ENCODE results near the gene COX5B.
A peak's percentile ranks its signal among the peaks of the same experiment; 100 is the strongest.
"Not testable (repeated sequence)": the region's sequence is repeated elsewhere in the genome, so short reads cannot be mapped to it uniquely, and the experiment has no call there.

COX5B gene

DNA sequence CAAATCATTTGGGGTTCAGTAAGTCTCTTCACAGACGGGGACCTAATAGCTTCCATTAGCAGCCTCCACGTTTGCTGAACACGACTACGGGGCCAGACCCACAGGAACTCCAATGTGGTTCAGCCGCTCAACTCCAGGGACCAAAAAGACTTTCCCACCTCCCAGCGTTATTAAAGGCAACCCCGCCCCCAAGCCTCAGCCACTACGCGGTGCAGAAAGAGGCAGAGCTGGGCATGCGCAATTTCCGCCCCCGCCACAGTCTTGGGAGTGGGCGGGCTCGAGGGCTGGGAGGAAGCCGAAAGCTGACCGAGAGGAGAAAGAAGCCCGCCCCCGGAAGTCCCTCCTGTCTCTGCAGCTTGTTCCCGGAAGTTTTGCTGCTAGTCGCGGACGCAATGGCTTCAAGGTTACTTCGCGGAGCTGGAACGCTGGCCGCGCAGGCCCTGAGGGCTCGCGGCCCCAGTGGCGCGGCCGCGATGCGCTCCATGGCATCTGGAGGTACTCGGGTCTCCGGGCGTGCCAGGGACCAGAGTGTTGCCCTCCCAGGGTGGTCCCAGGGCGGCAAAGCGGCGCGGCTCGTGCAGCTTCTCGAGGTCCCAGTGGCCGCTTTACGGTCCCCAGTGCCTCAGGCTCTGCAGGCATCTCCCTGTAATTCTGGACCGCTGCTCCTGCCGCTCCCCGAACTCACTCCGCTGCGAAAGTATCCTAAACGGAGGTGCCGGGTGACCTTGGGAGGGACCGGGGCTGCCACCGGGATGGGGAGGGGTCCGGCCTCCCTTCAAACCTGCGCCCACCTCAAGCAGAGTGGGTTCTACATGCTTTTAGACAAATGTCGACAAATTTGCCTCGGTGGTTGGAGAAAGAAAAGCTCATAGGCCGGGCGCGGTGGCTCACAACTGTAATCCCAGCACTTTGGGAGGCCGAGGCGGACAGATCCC, at the start of gene COX5B:
COX5B (plus strand) TSS at position 368 of the 935 bp plus-strand sequence; CDS start at position 393, 25 bp downstream.
- DNase-seq: peak; percentile 93 to 97

- not testable (repeated sequence) for DNase-seq
Observed at GRCh38 chr2:97596180-97596579, 49.7 kb upstream of the COX5B start.

GRCh38 chr2:97601537-97601936, 44.3 kb upstream of the COX5B start:
- DNase-seq: not testable (repeated sequence)

DNA sequence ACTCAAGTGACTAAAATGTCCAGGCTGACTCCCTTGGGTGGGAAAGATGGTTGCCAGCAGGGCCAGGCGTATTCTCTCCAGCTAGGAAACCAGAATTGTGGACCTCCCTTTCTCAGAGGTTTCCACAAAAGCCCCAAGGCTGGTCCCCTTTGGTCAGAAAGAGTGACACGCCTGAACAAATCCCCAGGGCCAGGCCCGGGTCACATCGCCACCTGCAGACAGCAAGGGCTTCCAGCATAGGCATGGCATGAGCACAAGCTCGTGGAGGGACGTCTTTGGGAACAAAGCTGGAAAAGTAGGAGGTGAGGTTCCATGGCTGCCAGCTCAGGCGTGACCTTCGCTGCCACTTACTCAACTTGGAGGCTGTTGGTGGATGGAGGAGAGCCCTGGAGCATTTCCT, 40.8 kb upstream of the COX5B start:
- not testable (repeated sequence) for DNase-seq

DNA sequence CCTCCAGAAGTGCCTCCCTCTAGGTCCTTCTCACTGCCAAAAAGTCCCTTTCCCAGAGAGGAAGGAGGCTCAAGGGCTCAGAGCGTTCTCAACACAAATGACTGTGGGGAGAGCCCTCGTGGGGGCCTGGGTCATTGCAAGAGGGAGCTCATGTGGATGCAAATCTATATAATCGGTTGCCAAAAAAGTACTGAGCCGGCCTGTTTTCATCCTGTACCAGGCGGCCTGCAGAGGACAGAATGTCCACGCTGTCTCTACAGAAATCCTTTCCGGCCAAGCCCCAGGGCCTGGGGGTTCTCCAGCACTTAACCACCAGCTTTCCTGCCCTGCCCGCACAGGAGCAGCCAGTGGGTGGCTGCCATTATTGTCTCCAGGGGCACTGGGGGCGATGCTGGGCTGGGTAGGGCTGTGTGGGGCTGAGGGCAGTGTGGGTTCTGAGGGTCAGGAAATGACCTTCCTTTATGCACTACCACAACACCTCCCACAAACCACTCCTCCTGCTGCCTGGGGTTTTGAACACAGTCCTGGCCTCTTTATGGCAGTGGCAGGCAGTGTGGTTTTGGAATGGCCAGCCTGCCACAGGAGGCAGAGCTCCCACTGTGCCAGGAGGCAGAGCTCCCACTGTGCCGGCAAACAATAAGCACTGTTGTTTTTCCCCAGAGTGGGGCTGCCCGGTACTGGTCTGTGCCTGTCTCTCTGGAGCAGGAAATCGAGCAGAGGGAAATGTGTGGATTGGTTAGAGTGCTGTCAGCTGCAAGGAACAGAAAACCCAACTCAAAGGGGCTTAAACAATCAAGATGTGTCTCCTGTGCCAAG, 40.1 kb upstream of the COX5B start:
- DNase-seq: not testable (repeated sequence)

DNA sequence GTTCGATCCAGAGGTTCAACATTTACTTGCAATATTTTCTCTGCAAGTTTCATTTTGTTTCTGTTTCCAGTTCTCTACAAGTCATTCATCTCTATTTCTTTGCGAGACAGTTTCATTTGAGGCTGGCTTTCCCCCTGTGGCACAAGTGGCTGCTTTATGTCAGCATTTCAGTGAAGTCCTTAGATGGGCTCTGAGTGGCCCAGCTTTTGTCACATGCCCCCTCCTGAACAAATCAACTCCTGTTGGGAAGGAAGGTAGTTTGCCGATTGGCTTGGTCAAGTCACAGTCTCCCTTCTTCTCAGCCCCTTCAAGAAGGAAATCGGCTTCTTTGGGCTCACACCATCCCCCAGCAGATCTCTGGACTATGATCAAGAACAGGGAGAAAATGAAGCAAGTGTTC, 37.1 kb upstream of the COX5B start:
- DNase-seq: not testable (repeated sequence)

DNA sequence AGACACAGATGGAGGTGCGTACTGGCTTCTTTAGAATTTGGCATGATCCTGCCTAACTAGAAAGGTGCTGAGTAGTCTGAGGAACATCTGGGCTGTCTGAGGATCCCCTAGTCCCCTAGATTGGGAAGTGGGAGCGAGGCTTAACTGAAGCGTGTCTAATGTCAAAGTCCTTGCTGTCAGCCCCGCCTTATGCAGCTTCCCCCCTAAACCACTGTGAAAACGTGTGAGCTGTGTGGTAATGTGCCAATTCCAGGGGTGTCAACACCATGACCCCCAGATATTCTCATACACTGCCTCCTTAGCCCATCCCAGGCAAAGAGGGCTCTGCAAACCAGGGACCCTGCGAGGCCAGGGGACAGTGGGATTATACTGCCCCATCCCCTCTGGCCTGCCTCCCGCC, 34.0 kb upstream of the COX5B start:
- not testable (repeated sequence) for DNase-seq

- DNase-seq: not testable (repeated sequence)
Observed at GRCh38 chr2:97615746-97616145, 30.1 kb upstream of the COX5B start.

- no peak for DNase-seq
Observed at GRCh38 chr2:97617911-97618310, 28.0 kb upstream of the COX5B start.

DNA sequence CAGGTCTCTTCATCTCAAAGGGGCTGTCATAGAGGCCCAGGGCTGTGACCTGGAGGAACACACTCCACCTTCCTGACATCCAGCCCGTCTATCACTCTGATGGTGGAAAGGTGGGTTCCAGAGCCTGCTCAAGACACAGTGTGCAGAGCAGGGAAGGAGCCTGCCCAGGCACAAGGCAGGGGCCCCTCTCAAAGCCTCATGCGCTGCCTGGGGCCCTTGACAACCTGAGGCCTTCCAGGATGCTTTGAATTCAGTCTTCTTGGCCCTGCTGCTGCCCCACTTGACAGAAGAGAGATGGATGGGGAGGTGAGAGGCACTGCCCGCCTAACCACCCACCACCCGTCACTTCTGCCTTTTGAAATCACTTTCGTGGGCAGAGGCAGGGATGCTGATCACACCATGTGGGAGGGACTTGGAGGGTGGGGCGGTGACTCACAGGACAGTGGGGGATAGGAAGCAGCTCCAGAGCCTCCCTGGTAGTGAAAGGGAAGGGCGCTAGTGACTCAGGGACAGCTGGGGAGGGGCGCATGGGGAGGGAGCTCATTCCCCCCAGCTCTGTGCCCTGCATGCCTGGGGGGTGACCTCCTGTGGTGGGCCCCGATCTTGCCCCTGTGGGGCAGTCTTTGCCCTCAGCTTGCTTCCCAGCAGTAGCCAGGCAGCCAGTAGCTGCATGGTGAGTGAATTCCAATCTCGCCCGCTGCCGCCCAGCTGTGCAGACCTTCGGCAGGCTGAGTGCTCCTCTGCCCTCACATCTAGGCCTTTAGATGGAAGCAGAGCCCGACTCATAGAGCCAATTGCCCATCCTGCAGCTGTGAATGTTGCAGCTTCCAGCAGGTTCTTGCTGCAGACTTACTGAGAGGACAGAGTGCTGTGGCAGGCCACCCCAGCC, 26.7 kb upstream of the COX5B start:
- not testable (repeated sequence) for DNase-seq

DNA sequence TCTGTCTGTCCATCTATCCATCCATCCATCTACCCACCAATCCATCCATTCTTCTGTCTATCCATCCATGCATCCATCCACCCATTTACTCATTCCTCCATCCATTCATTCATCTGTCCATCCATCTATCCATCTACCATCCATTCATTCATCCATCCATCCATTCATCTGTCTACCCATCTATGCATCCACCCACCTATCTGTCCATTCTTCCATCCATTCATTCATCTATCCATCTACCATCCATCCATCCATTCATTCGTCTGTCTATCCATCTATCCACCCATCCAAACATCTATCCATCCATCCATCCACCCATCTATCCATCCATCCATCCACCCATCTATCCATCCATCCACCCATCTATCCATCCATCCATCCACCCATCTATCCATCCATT, 25.4 kb upstream of the COX5B start:
- DNase-seq: not testable (repeated sequence)

- DNase-seq: not testable (repeated sequence)
Observed at GRCh38 chr2:97622976-97623375, 22.9 kb upstream of the COX5B start.

DNA sequence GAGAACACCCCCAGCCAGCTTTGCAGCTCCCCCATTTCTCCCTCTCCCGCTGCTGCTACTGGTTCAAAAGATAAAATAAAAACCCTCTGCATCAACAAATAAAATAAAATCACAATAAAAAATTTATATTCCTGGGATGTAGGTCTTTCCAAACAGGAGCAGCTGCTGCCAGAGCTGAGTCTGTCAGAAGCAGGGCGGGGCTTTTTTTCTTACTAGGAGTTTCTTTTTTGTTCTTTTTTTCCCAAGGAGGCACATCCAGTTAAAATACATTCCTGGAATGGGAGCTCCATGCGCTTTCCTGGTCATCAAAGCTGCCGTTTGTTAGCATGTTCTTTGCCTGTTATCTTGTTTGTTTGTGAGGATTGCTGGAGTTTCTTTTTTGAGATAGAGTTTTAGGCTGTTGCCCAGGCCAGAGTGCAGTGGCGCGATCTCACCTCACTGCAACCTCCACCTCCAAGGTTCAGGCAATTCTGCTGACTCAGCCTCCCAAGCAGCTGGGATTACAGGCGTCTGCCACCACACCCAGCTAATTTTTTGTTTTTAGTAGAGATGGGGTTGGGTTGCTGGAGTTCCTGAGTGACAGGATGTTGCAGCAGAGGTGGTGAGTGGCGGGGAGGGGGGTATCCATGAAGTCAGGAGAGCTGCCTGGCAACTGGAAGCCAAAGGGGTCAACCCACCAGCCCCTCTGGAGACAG, 20.4 kb upstream of the COX5B start:
- DNase-seq: not testable (repeated sequence)

DNA sequence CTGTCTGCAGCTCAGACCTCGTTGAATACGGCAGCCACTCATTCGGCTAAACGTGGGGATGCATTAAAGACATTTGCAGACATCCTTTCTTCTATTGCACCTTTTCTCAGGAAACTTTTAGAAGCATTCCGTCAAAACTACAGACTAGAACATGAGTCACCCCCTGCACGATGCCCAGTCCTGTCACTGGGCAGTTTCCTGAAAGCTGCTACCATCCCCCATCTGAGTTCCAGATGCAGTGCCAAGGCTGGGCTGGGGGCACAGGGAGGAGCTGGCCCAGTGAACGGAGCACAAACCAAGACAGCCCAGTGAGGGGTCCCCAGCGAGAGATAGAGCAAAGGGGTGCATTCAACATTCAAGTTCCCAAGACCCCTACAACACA, 19.8 kb upstream of the COX5B start:
- not testable (repeated sequence) for DNase-seq

DNA sequence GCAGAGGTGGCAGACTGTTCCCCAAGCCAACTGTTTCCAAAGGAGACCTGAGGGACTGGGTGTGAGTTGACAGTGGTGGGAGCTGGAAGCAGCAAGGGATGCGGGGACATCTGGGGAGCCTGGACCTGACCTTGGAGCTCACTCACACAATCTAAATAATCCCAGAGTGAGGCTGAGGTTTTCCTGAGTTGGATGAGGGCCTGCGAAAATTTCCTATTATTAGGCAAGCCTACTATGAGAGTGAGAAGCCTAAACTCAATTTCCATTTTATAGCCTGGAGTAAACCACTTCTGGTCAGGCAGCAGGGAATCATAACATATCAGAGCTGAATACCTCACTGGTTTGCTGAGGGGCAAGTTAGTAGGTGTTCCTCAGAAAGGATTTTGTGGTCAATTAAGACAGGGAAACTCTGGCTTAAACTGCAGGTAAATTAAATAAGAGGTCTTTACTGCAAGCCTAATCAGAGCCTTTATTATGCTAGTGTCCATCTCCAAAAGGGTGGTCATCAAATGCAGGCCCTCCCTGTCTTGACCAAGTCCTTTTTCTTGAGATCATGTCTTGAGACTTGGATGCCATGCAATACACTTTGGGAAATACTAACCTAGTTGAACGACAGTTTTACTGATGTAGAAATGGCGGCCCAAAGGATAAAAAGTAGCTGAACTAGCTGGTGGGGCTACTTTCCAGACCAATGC, 1.7 kb upstream of the COX5B start:
- DNase-seq: no peak

DNA sequence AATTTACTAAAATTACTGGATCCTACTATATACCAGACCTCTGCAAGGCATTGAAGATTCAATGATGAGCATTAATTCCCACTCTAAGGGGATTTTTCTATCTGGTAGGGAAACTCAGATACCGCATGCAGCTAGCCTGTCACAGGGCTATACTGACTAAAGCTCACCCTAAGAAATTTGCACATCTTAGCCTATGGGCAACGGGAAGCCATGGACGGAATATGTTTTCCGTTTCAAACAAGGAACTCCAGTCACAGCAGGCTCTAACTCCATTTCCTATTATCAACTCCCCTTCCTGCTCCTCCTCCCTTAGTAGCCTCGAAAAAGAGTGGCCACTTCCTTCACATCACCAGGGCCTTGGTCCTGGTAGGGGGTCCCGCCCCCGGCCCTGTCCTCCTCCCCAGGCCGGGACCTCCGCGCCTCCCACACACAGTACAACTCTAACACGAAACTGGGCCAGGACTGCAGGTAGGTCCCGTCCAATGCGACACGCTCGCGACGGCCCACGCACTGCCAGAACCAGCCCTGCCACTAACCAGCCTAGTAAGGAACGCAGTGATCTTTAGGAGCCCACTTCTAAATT, 659 bp upstream of the COX5B start:
- DNase-seq: peak; percentile 37 to 41

DNA sequence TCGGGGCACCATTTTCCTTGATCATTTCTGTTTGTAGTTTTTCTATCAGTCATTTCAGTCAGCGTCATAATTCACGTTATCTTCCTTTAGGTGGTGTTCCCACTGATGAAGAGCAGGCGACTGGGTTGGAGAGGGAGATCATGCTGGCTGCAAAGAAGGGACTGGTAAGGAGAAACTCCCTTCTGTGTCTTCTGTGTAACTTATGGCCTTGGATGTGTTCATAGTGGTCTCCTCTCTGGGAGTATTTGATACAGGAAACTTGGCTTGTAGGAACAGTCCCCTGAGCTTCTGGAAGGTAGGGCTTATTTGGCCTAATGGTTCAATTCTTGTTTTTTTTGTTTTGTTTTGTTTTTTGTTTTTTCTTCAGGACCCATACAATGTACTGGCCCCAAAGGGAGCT, 1.1 kb downstream of the COX5B start:
- no peak for DNase-seq

DNA sequence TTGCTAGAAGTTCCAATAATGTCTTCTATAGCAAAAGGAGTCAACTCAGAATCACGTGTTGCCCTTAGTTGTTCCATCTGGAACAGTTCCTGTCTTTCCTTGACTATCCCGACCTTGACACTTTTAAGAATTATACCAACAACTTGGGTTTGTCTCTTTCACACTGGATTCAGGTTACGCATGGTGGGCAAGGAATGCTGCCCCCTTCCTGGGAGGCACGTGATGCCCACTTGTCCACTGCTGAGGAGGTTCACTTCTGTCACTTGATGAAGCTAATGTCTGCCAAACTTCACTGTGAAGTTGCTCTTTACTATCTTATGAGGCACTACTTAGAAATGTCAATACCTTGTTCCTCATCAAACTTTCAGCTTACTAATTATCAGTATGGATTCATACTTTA, 5.3 kb downstream of the COX5B start:
- DNase-seq: no peak

DNA sequence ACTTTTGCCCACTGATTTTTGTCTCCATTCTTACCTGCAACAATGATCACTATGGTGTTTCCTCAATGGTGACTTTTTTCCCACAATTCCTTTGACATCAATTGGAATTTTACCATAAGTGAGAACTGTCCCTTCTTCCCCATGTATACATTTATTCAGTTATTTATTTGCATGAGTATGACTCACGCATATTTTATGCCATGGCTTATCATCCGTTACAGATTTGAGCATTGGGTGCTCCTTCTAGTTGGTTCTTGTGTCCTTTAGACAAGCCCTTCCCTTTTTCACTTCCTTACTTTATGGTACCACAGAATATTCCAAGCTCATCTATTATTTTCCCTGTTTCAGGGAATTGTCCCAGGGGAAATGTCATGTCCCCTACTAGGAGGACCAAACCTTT, 7.6 kb downstream of the COX5B start:
- DNase-seq: no peak

DNA sequence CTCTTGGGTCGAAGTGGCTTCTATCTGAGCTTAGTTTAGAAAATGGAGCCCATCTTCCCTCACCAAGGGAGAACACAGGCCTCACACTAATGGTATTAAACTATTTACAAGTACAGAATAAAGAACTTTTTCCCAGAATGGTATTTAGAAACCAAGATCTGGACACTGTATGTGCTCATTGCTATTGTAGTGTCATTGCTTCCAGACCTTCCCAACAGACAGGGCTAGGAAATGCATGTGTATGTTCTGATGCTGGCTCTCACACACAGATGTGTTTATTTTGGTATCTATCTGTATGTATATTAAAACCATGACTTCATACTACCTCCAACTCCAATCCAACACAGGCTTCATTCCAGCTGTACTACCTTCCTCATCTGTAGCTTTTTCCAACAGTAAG, 8.0 kb downstream of the COX5B start:
- DNase-seq: no peak

- DNase-seq: no peak
Observed at GRCh38 chr2:97654309-97654708, 8.4 kb downstream of the COX5B start.
